Astrocyte (in vitro differentiated cells and primary cell): Measurements from ENCODE around the gene UGT1A5. TPM values are rescaled to one million over a fixed set of nuclear protein-coding genes. Genes with fewer than 3 reads are reported as not detected.

ENCODE experiments used
- DNase-seq: peaks from one replicate; pipeline ENCODE4 v3.0.0-alpha.2; 2010; ENCODE audit warnings: low read depth
- FAIRE-seq: peaks from 2 replicates; lab custom pipeline; 2011; peaks lifted over from hg19 to GRCh38; lab: Jason Lieb, UNC
- H2AFZ ChIP-seq: 2 replicates; pipeline ENCODE4 v1.6.0; 2012; ENCODE audit warnings: low read depth, low read length, inconsistent platforms
- H3K27ac ChIP-seq: 2 replicates; pipeline ENCODE4 v1.5.1; 2011; ENCODE audit warnings: low read depth, low read length, inconsistent platforms
- H3K27me3 ChIP-seq: 2 replicates; pipeline ENCODE4 v1.6.0; 2011; ENCODE audit warnings: low read length, inconsistent platforms; ENCODE audit not compliant: insufficient read depth
- H3K36me3 ChIP-seq: 2 replicates; pipeline ENCODE4 v1.5.1; 2011; ENCODE audit warnings: low read length, inconsistent platforms; ENCODE audit not compliant: insufficient read depth
- H3K4me1 ChIP-seq: 2 replicates; pipeline ENCODE4 v1.5.1; 2011; ENCODE audit warnings: low read length, inconsistent platforms; ENCODE audit not compliant: insufficient read depth
- H3K4me2 ChIP-seq: 2 replicates; pipeline ENCODE4 v1.6.0; 2012; ENCODE audit warnings: low read length, inconsistent platforms
- H3K4me3 ChIP-seq: 2 replicates; pipeline ENCODE4 v1.5.1; 2011; ENCODE audit warnings: low read depth, mild to moderate bottlenecking, low read length, inconsistent platforms; ENCODE audit not compliant: insufficient read depth
- H3K79me2 ChIP-seq: 2 replicates; pipeline ENCODE4 v1.6.0; 2012; ENCODE audit warnings: mild to moderate bottlenecking, low read length, inconsistent platforms; ENCODE audit not compliant: insufficient read depth
- H3K9ac ChIP-seq: 2 replicates; pipeline ENCODE4 v1.6.0; 2012; ENCODE audit warnings: mild to moderate bottlenecking, low read length, inconsistent platforms
- H3K9me3 ChIP-seq: 2 replicates; pipeline ENCODE4 v1.5.1; 2012; ENCODE audit warnings: low read depth, mild to moderate bottlenecking, low read length, inconsistent platforms; ENCODE audit not compliant: insufficient read depth
- H4K20me1 ChIP-seq: 2 replicates; pipeline ENCODE4 v1.6.0; 2012; ENCODE audit warnings: low read length, inconsistent platforms; ENCODE audit not compliant: insufficient read depth
- H3K27ac Mint-ChIP-seq: one replicate; pipeline ENCODE4 v1.8.0; 2021; ENCODE audit warnings: mild to moderate bottlenecking, mixed read lengths; ENCODE audit not compliant: unreplicated experiment
- H3K27me3 Mint-ChIP-seq: one replicate; pipeline ENCODE4 v1.8.0; 2021; ENCODE audit warnings: low read depth, mixed read lengths; ENCODE audit not compliant: unreplicated experiment
- H3K36me3 Mint-ChIP-seq: one replicate; pipeline ENCODE4 v1.8.0; 2021; ENCODE audit warnings: low read depth, mixed read lengths; ENCODE audit not compliant: unreplicated experiment
- H3K4me1 Mint-ChIP-seq: one replicate; pipeline ENCODE4 v1.8.0; 2021; ENCODE audit warnings: low read depth, mixed read lengths; ENCODE audit not compliant: unreplicated experiment
- H3K4me3 Mint-ChIP-seq: one replicate; pipeline ENCODE4 v1.8.0; 2021; ENCODE audit warnings: mild to moderate bottlenecking, moderate library complexity, mixed read lengths; ENCODE audit not compliant: unreplicated experiment
- H3K9me3 Mint-ChIP-seq: one replicate; pipeline ENCODE4 v1.8.0; 2021; ENCODE audit warnings: mild to moderate bottlenecking, mixed read lengths; ENCODE audit not compliant: unreplicated experiment
- EZH2 ChIP-seq: IDR thresholded peaks from 2 replicates; pipeline ENCODE4 v1.6.1; 2012; ENCODE audit warnings: mild to moderate bottlenecking, low read length, inconsistent platforms; ENCODE audit not compliant: insufficient read depth
- total RNA-seq: library from RNA; stranded (reverse); gene quantifications from 2 replicates; pipeline ENCODE4 v1.2.1, GENCODE V29; 2021
- TF ChIP-seq, protein P1 (sequence below): IDR thresholded peaks from 2 replicates; pipeline ENCODE4 v1.5.1; 2011; ENCODE audit warnings: low read depth, mild to moderate bottlenecking, inconsistent platforms, low read length, moderate library complexity; ENCODE audit not compliant: insufficient read depth

The UGT1A5 gene
- total RNA-seq, 1 donor from 2014 or later: not detected

DNA sequence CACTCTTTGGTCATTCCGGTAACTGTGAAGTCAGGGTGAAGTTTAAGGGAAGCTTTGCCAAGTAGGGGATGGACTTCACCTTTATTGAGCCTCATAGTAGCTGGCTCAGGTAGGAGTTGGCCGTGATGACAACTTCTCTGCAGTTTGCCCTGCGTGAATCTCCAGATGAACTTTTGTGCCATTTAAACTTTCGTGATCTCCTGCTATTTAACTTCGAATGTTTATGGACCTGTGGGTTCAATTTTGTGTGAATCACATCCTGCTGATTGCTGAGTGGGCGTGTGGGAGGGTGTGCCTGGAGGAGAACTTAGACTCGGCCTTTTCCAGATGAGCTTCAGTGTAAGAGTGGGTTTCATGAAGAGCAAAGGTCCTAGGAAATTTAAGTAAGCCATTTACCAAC, 51.6 kb downstream of the UGT1A5 start:
- Mint-ChIP-seq H3K27me3 (peaks cover 2% of the 10 kb centered on the region), H3K9me3 (no peaks in the 10 kb centered on the region), H3K36me3 (no peaks in the 10 kb centered on the region), H3K4me3 (no peak overlapping the region), H3K27ac (no peak overlapping the region), H3K4me1 (peaks cover 6% of the 10 kb centered on the region)
- Histone ChIP-seq H3K9ac (no peak overlapping the region), H3K27ac (no peak overlapping the region), H4K20me1 (no peaks in the 10 kb centered on the region), H3K36me3 (no peaks in the 10 kb centered on the region), H3K27me3 (no peaks in the 10 kb centered on the region), H3K4me2 (peak overlapping the region; percentile 66), H3K4me1 (peaks cover 12% of the 10 kb centered on the region), H3K79me2 (no peaks in the 10 kb centered on the region), H3K9me3 (no peaks in the 10 kb centered on the region), H3K4me3 (no peak overlapping the region), H2AFZ (no peak overlapping the region)
- FAIRE-seq (peak; percentile 63), DNase-seq (peak; percentile 78)
- no peak for TF ChIP-seq EZH2
- TF ChIP-seq, protein P1, sequence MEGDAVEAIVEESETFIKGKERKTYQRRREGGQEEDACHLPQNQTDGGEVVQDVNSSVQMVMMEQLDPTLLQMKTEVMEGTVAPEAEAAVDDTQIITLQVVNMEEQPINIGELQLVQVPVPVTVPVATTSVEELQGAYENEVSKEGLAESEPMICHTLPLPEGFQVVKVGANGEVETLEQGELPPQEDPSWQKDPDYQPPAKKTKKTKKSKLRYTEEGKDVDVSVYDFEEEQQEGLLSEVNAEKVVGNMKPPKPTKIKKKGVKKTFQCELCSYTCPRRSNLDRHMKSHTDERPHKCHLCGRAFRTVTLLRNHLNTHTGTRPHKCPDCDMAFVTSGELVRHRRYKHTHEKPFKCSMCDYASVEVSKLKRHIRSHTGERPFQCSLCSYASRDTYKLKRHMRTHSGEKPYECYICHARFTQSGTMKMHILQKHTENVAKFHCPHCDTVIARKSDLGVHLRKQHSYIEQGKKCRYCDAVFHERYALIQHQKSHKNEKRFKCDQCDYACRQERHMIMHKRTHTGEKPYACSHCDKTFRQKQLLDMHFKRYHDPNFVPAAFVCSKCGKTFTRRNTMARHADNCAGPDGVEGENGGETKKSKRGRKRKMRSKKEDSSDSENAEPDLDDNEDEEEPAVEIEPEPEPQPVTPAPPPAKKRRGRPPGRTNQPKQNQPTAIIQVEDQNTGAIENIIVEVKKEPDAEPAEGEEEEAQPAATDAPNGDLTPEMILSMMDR: no peak

GRCh38 chr2:233764761-233765160, 52.1 kb downstream of the UGT1A5 start:
- H2AFZ ChIP-seq: no peak overlapping the region
- H3K4me3 ChIP-seq: no peak overlapping the region
- peaks cover 2% of the 10 kb centered on the region for H3K27me3 Mint-ChIP-seq
- no peaks in the 10 kb centered on the region for H3K36me3 ChIP-seq
- FAIRE-seq: no peak
- H4K20me1 ChIP-seq: no peaks in the 10 kb centered on the region
- peaks cover 6% of the 10 kb centered on the region for H3K4me1 Mint-ChIP-seq
- peaks cover 12% of the 10 kb centered on the region for H3K4me1 ChIP-seq
- H3K9ac ChIP-seq: no peak overlapping the region
- H3K9me3 Mint-ChIP-seq: no peaks in the 10 kb centered on the region
- no peak for TF ChIP-seq EZH2
- TF ChIP-seq, protein P1: no peak
- H3K4me2 ChIP-seq: peak overlapping the region; percentile 66
- no peak for DNase-seq
- H3K27ac Mint-ChIP-seq: no peak overlapping the region
- no peaks in the 10 kb centered on the region for H3K36me3 Mint-ChIP-seq
- no peaks in the 10 kb centered on the region for H3K27me3 ChIP-seq
- no peaks in the 10 kb centered on the region for H3K79me2 ChIP-seq
- H3K9me3 ChIP-seq: no peaks in the 10 kb centered on the region
- H3K27ac ChIP-seq: no peak overlapping the region
- H3K4me3 Mint-ChIP-seq: no peak overlapping the region

- no peak for FAIRE-seq
- no peak overlapping the region for H3K4me3 ChIP-seq
- H3K36me3 ChIP-seq: no peaks in the 10 kb centered on the region
Measured at GRCh38 chr2:233766416-233766815, 53.7 kb downstream of the UGT1A5 start.

More at GRCh38 chr2:233766416-233766815, 53.7 kb downstream of the UGT1A5 start:
- Histone ChIP-seq H3K4me1 (peaks cover 12% of the 10 kb centered on the region), H3K4me2 (no peak overlapping the region), H3K79me2 (no peaks in the 10 kb centered on the region), H4K20me1 (no peaks in the 10 kb centered on the region), H3K27me3 (no peaks in the 10 kb centered on the region), H2AFZ (no peak overlapping the region), H3K27ac (no peak overlapping the region), H3K9ac (no peak overlapping the region), H3K9me3 (no peaks in the 10 kb centered on the region)
- DNase-seq: no peak
- H3K9me3 Mint-ChIP-seq: no peaks in the 10 kb centered on the region
- peaks cover 6% of the 10 kb centered on the region for H3K4me1 Mint-ChIP-seq
- H3K27me3 Mint-ChIP-seq: peaks cover 2% of the 10 kb centered on the region
- no peak overlapping the region for H3K27ac Mint-ChIP-seq
- TF ChIP-seq, protein P1: no peak
- no peak for TF ChIP-seq EZH2
- H3K4me3 Mint-ChIP-seq: no peak overlapping the region
- no peaks in the 10 kb centered on the region for H3K36me3 Mint-ChIP-seq
